ENCODE data around the gene UTS2B. TPM values are rescaled to one million over a fixed set of nuclear protein-coding genes. Genes with fewer than 3 reads are reported as not detected.

Gene UTS2B
- total RNA-seq, 1 experiment from 2014 or later = 0.52 TPM

- Mint-ChIP-seq H3K27me3 (ENCODE audit: insufficient read depth, unreplicated experiment) (no peaks in the 10 kb centered on the region), H3K4me3 (ENCODE audit: unreplicated experiment) (no peak overlapping the region), H3K4me1 (ENCODE audit: low read depth, unreplicated experiment) (peaks cover 10% of the 10 kb centered on the region), H3K36me3 (ENCODE audit: insufficient read depth, unreplicated experiment) (no peaks in the 10 kb centered on the region), H3K27ac (ENCODE audit: unreplicated experiment) (no peak overlapping the region), H3K9me3 (ENCODE audit: unreplicated experiment) (no peaks in the 10 kb centered on the region)
- H3K27me3 ChIP-seq (replicated peaks; ENCODE audit: control insufficient read depth, insufficient read depth, low read length) = no peaks in the 10 kb centered on the region
- no peak overlapping the region for H3K4me3 ChIP-seq (ENCODE audit: low read depth, low read length)
- ChIA-PET POLR2A (no interaction called here), CTCF (no interaction called here)
- no TSS peak for BruUV-seq (replicated peaks)
- peaks cover 10% of the 10 kb centered on the region for H3K4me1 ChIP-seq
- no peaks in the 10 kb centered on the region for H3K9me3 ChIP-seq
- no peak for TF ChIP-seq CTCF (IDR thresholded peaks at IDR 0.05; ENCODE audit: insufficient read depth in 1 of 2, low read depth in 1 of 2, low read length in 1 of 2, severe bottlenecking in 1 of 2, unreplicated experiment in 1 of 2)
- no peaks in the 10 kb centered on the region for H3K36me3 ChIP-seq (ENCODE audit: control insufficient read depth, insufficient read depth, low read length)
- intact Hi-C loops (cut with micrococcal nuclease; ENCODE audit: unreplicated experiment) = no loop called here
- no peak for DNase-seq
Measured at GRCh38 chr3:191342411-191342810, 12.1 kb upstream of the UTS2B start.

- Mint-ChIP-seq H3K27ac (ENCODE audit: unreplicated experiment) (no peak overlapping the region), H3K4me3 (ENCODE audit: unreplicated experiment) (no peak overlapping the region), H3K9me3 (ENCODE audit: unreplicated experiment) (no peaks in the 10 kb centered on the region), H3K4me1 (ENCODE audit: low read depth, unreplicated experiment) (peaks cover 10% of the 10 kb centered on the region), H3K27me3 (ENCODE audit: insufficient read depth, unreplicated experiment) (no peaks in the 10 kb centered on the region), H3K36me3 (ENCODE audit: insufficient read depth, unreplicated experiment) (no peaks in the 10 kb centered on the region)
- Histone ChIP-seq H3K9me3 (no peaks in the 10 kb centered on the region), H3K4me3 (ENCODE audit: low read depth, low read length) (no peak overlapping the region), H3K27me3 (replicated peaks; ENCODE audit: control insufficient read depth, insufficient read depth, low read length) (no peaks in the 10 kb centered on the region), H3K36me3 (ENCODE audit: control insufficient read depth, insufficient read depth, low read length) (no peaks in the 10 kb centered on the region), H3K4me1 (peaks cover 10% of the 10 kb centered on the region)
- no peak for TF ChIP-seq CTCF (IDR thresholded peaks at IDR 0.05; ENCODE audit: insufficient read depth in 1 of 2, low read depth in 1 of 2, low read length in 1 of 2, severe bottlenecking in 1 of 2, unreplicated experiment in 1 of 2)
- intact Hi-C loops (cut with micrococcal nuclease; ENCODE audit: unreplicated experiment) = no loop called here
- no peak for DNase-seq
- ChIA-PET POLR2A (no interaction called here), CTCF (no interaction called here)
- no TSS peak for BruUV-seq (replicated peaks)
Measured at GRCh38 chr3:191342006-191342405, 11.7 kb upstream of the UTS2B start.

- peaks cover 10% of the 10 kb centered on the region for H3K4me1 ChIP-seq
- H3K36me3 Mint-ChIP-seq (ENCODE audit: insufficient read depth, unreplicated experiment) = no peaks in the 10 kb centered on the region
- H3K9me3 Mint-ChIP-seq (ENCODE audit: unreplicated experiment) = no peaks in the 10 kb centered on the region
- peaks cover 10% of the 10 kb centered on the region for H3K4me1 Mint-ChIP-seq (ENCODE audit: low read depth, unreplicated experiment)
- CTCF ChIA-PET = no interaction called here
- H3K4me3 Mint-ChIP-seq (ENCODE audit: unreplicated experiment) = no peak overlapping the region
- H3K27me3 Mint-ChIP-seq (ENCODE audit: insufficient read depth, unreplicated experiment) = no peaks in the 10 kb centered on the region
- TF ChIP-seq CTCF (IDR thresholded peaks at IDR 0.05; ENCODE audit: insufficient read depth in 1 of 2, low read depth in 1 of 2, low read length in 1 of 2, severe bottlenecking in 1 of 2, unreplicated experiment in 1 of 2) = no peak
- H3K9me3 ChIP-seq = no peaks in the 10 kb centered on the region
- H3K4me3 ChIP-seq (ENCODE audit: low read depth, low read length) = no peak overlapping the region
- BruUV-seq (replicated peaks) = no TSS peak
- POLR2A ChIA-PET = no interaction called here
- intact Hi-C loops (cut with micrococcal nuclease; ENCODE audit: unreplicated experiment) = loop anchor here (2.0 kb wide), 1 partner anchor 14 kb away; no protein-coding TSS in a partner anchor
- H3K27me3 ChIP-seq (replicated peaks; ENCODE audit: control insufficient read depth, insufficient read depth, low read length) = no peaks in the 10 kb centered on the region
- H3K36me3 ChIP-seq (ENCODE audit: control insufficient read depth, insufficient read depth, low read length) = no peaks in the 10 kb centered on the region
- no peak for DNase-seq
- H3K27ac Mint-ChIP-seq (ENCODE audit: unreplicated experiment) = no peak overlapping the region
Measured at GRCh38 chr3:191340966-191341365, 10.6 kb upstream of the UTS2B start.

Measured in Caco-2 (cell line).